Left lung (tissue), 10 donors: ENCODE results near the gene UVRAG. TPM values are rescaled to one million over a fixed set of nuclear protein-coding genes. Genes with fewer than 3 reads are reported as not detected.

Experiments
- ATAC-seq: fragments of 200-7000 bp; cut with Tn5 transposase; one replicate; pipeline ENCODE4 v1.9.1; 2020; ENCODE audit warnings: moderate library complexity
- DNase-seq, 4 donors: peaks; one replicate each; pipeline ENCODE4 v3.0.0-alpha.2; 2013 to 2020
- H3K27ac ChIP-seq, 2 donors: fragments of 200-600 bp; sonication (generic) in 1 of 2; one replicate each; pipeline versions ENCODE4 v1.5.0 to v1.8.0; 2020 to 2021
- H3K27me3 ChIP-seq, 2 donors: fragments of 200-600 bp; sonication (generic) in 1 of 2; one replicate each; pipeline versions ENCODE4 v1.5.0 to v1.8.0; 2020 to 2021
- H3K36me3 ChIP-seq, 2 donors: fragments of 200-600 bp; sonication (generic) in 1 of 2; one replicate each; pipeline versions ENCODE4 v1.5.0 to v1.8.0; 2020 to 2021
- H3K4me1 ChIP-seq, 2 donors: fragments of 200-600 bp; one replicate each; pipeline ENCODE4 v1.8.0; 2021
- H3K4me3 ChIP-seq, 2 donors: fragments of 200-600 bp; sonication (generic) in 1 of 2; one replicate each; pipeline versions ENCODE4 v1.5.0 to v1.8.0; 2020 to 2021; ENCODE audit warnings: mild to moderate bottlenecking in 1 of 2
- H3K9me3 ChIP-seq, 2 donors: fragments of 200-600 bp; sonication (generic) in 1 of 2; one replicate each; pipeline versions ENCODE4 v1.5.0 to v1.8.0; 2020 to 2021
- intact Hi-C, 2 donors: fragments of 100-400 bp; cut with DNase I; formaldehyde crosslinking; loops; one replicate each; pipeline versions ENCODE4 v1.11.2 to v1.14.2; 2022
- polyA plus RNA-seq, 6 donors: library from polyadenylated mRNA; unstranded; fragments of 120-200 nt; gene quantifications; one replicate each; pipeline ENCODE4 v1.2.1, GENCODE V29; 2013; ENCODE audit not compliant: insufficient read length in 6 of 6
- total RNA-seq, 2 donors: library from RNA; stranded (reverse); fragmentation: NEBNext Ultra II Directional; extraction: Animal tissue kit (Norgen Biotek cat#: 25700); gene quantifications; one replicate each; pipeline ENCODE4 v1.2.1, GENCODE V29; 2021
- TF ChIP-seq, protein P1 (sequence below), 2 donors: fragments of 200-600 bp; sonication (generic) in 1 of 2; IDR thresholded peaks; one replicate each; pipeline versions ENCODE4 v1.5.0 to v1.8.0; 2021; ENCODE audit warnings: antibody characterized with exemption in 2 of 2
- donor health status: DM: no; HTN: yes; CAD: no.
- donor health status: DM: no; HTN: no; CAD: no.

UVRAG gene
- total and polyA plus RNA-seq, 8 donors = 19.3 to 36.0 (median 22.3) TPM

DNA sequence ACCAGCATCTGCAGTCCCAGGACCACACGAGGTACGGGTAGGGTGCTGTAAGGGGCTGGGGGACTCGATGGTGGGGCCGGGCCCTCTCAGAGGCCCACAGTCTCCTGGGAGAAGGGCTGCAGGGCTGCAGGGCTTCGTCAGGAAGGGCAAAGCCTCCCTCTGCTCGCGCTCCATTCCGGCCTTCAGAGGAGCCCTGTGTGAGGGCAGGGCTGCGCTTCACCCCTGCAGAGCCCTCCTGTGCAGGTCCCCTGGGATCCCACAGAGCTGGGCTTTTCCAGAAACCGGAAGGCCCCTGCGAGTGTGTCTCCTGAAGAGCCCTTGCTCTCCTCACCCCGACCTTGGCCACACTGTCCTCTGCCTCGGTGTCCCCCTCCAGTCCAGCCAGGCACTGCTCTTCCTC, 364.1 kb downstream of the UVRAG start:
- no peak overlapping the region for H3K27ac ChIP-seq
- no peaks in the 10 kb centered on the region for H3K9me3 ChIP-seq
- TF ChIP-seq, protein P1, sequence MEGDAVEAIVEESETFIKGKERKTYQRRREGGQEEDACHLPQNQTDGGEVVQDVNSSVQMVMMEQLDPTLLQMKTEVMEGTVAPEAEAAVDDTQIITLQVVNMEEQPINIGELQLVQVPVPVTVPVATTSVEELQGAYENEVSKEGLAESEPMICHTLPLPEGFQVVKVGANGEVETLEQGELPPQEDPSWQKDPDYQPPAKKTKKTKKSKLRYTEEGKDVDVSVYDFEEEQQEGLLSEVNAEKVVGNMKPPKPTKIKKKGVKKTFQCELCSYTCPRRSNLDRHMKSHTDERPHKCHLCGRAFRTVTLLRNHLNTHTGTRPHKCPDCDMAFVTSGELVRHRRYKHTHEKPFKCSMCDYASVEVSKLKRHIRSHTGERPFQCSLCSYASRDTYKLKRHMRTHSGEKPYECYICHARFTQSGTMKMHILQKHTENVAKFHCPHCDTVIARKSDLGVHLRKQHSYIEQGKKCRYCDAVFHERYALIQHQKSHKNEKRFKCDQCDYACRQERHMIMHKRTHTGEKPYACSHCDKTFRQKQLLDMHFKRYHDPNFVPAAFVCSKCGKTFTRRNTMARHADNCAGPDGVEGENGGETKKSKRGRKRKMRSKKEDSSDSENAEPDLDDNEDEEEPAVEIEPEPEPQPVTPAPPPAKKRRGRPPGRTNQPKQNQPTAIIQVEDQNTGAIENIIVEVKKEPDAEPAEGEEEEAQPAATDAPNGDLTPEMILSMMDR (IDR thresholded peaks at IDR 0.05) = no peak
- H3K4me3 ChIP-seq = no peak overlapping the region
- DNase-seq (no peak), ATAC-seq (no peak)
- H3K4me1 ChIP-seq = no peaks in the 10 kb centered on the region
- intact Hi-C loops = no loop called here
- no peaks in the 10 kb centered on the region for H3K27me3 ChIP-seq
- no peaks in the 10 kb centered on the region for H3K36me3 ChIP-seq

DNA sequence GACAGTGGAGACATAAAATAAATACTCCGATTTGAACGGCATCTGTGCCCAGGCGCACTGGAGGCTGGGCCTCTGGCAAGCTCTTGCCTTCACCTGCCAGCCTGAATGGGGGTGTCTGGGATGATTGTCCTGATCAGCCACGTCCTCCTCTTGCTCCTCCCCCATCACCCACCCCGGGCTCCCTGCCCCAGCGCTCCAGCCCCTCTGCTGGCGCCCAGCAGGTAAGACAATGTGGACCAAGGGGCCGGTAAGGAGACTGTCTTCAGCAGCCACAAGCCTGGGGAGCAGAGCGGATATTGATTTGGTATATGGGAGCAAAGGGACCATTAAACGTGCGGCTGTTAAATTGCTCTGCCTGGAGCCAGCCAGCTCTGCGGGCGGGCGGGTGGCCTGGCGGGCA, 366.4 kb downstream of the UVRAG start:
- Histone ChIP-seq H3K27me3 (no peaks in the 10 kb centered on the region), H3K9me3 (no peaks in the 10 kb centered on the region), H3K27ac (no peak overlapping the region), H3K4me3 (no peak overlapping the region), H3K4me1 (peaks cover 12% of the 10 kb centered on the region in 2 donors), H3K36me3 (no peaks in the 10 kb centered on the region)
- ATAC-seq = no peak
- TF ChIP-seq, protein P1 (IDR thresholded peaks at IDR 0.05) = no peak
- no peak for DNase-seq
- intact Hi-C loops = no loop called here

DNA sequence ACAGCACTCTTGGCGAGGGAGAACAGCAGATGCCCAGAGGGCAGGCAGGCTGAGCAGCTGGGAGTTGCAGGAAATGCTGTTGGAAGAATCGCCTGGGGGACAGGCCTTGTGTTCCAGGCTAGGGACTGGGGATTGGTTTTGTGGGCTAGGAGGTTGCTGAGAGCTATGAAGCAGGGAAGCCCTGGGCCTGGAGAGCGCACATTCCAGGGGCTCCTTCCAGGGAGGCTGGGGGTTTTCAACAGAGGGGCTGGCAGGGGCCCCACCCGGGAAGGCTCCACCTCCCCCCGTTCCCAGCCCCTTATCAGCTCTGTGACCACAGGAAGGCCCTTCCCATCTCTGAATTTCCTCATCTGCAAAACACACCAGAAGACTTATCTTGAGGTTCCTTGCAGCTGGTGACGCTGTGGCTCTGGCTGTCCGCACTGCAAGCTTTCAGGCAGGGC, 369.6 kb downstream of the UVRAG start:
- Histone ChIP-seq H3K9me3 (no peaks in the 10 kb centered on the region), H3K4me1 (peaks cover 16 to 18% of the 10 kb centered on the region in 2 donors), H3K36me3 (no peaks in the 10 kb centered on the region), H3K27ac (peak overlapping the region in 1 of 2 donors; percentile 19), H3K4me3 (no peak overlapping the region), H3K27me3 (no peaks in the 10 kb centered on the region)
- TF ChIP-seq, protein P1 (IDR thresholded peaks at IDR 0.05) = no peak
- no peak for DNase-seq
- intact Hi-C loops = no loop called here
- no peak for ATAC-seq

DNA sequence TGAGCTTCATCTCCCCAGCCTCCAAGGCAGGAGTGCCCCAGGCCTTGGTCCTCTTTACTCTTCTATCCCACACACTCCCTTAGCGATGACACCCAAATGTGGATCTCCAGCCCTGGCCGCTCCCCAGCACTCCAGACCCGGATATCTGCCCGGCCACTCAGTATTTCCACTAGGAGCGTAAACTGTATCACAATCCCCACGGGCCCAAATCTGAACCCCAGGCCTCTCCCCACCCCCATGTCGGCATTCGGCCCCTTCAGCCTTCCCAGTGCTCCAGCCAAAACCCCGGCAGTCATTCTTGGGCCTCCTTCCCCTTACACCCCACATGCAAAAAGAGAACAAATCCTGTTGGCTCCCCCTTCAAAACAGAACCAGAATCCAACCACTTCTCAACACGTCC, 370.5 kb downstream of the UVRAG start:
- Histone ChIP-seq H3K4me1 (peaks cover 16 to 18% of the 10 kb centered on the region in 2 donors), H3K36me3 (no peaks in the 10 kb centered on the region), H3K27me3 (no peaks in the 10 kb centered on the region), H3K9me3 (no peaks in the 10 kb centered on the region), H3K4me3 (no peak overlapping the region), H3K27ac (peak overlapping the region in 1 of 2 donors; percentile 61)
- intact Hi-C loops = no loop called here
- TF ChIP-seq, protein P1 (IDR thresholded peaks at IDR 0.05) = no peak
- DNase-seq = no peak
- ATAC-seq = no peak

DNA sequence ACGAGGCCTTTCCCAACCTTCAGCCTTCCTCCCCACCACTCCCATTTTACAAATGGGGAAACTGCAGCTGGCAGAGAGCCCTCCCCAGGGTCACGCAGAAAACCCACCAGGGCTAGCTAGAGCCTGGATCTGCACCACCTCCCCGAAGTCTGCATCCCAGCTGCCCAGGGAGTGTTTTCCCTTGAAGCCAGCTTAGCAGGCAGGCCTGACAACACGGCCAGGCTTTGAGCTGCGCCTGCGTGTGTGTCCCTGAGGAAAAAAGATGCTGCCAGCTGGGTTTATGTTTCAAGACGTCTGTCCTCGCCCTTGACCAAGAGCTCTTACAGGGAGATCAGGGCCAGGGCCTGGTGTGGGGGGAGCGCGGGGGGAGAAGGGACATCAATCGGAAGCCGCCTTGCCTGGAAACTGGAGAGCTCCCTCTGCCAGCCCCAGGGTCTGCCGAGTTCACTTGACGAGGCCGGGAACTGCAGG, 371.0 kb downstream of the UVRAG start:
- Histone ChIP-seq H3K27ac (peak overlapping the region in 1 of 2 donors; percentile 61), H3K27me3 (no peaks in the 10 kb centered on the region)
- DNase-seq = peak in 2 of 4 donors; percentile 73 to 92

More for the DNA sequence above, 371.0 kb downstream of the UVRAG start:
- H3K36me3 ChIP-seq = no peaks in the 10 kb centered on the region
- H3K9me3 ChIP-seq = no peaks in the 10 kb centered on the region
- intact Hi-C loops = no loop called here
- ATAC-seq = peak; percentile 55
- H3K4me1 ChIP-seq = peaks cover 16 to 18% of the 10 kb centered on the region in 2 donors
- no peak overlapping the region for H3K4me3 ChIP-seq
- TF ChIP-seq, protein P1 (IDR thresholded peaks at IDR 0.05) = no peak
